HG02798 (cell line): ENCODE results near the gene PSENEN.
"Not testable (repeated sequence)": the region's sequence is repeated elsewhere in the genome, so short reads cannot be mapped to it uniquely, and the experiment has no call there.

ENCODE experiments used
- ATAC-seq: cut with Tn5 transposase; IDR thresholded peaks from one replicate; pipeline ENCODE4 v1.9.1; 2021; ENCODE audit warnings: mild to moderate bottlenecking; ENCODE audit not compliant: unreplicated experiment, poor library complexity

The PSENEN gene

GRCh38 chr19:35766571-35767104, 21.2 kb downstream of the PSENEN start:
- no peak for ATAC-seq

- ATAC-seq: no peak
Measured at GRCh38 chr19:35767288-35768081, 22.0 kb downstream of the PSENEN start.

DNA sequence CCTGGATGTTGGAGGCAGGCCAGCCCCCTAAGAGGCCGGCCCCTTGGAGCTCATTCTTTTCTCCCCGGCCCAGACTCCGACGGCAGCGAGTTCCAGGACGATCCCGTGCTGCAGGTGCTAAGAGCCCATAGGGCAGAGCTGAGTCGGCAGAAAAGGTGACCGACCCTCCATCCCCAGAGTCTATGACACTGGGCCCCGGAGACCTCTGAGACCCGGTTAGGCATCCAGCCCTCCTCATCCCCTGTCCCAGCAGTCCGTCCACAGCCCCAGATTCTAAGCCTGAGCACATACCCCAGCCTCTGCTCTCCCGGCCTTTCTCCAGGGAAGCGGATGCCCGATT, 22.6 kb downstream of the PSENEN start:
- ATAC-seq: no peak

DNA sequence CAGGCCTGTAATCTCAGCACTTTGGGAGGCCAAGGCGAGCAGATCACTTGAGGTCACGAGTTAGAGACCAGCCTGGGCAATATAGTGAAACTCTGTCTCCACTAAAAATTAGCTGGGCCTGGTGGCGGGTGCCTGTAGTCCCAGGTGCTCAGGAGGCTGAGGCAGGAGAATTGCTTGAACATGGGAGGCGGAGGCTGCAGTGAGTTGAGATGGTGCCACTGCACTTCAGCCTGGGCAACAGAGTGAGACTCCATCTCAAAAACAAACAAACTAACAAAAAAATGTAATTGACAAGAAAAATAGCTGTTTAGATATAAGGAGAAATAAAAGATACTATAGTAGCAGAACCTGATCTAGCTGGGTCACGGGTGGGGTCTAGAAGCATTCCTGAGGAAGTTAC, 26.9 kb downstream of the PSENEN start:
- not testable (repeated sequence) for ATAC-seq

DNA sequence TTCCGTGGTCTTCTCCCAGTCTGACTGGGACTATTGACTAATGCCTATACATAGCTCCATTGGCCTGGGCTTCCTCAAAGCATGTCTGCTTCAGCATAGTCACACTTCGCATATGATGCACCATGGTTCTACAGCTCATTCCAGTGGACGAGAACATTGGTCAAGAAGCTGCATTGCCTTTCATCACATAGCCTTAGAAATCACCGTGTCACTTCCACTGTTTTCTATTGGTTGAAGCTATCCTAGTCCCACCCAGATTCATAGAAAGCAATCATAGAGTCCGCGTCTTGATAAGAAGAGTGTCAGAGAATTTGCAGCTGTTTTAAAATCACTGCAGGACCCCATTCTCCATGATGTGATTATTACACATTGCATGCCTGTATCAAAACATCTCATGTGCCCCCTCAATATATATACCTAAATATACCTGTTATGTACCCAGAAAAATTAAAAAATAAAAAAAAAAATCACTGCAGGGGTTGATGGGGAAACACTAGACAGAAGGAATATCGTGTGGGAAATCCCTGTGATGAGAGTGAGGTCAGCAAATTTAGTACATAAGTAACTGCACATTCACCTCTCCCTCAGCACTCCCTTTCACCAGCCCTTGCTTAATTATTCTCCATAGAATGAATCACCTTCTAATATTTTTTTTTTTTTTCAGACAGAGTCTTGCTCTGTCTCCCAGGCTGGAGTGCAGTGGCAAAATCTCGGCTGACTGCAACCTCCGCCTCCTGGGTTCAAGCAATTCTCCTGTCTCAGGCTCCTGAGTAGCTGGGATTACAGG, 27.8 kb downstream of the PSENEN start:
- ATAC-seq: no peak

- no peak for ATAC-seq
Measured at GRCh38 chr19:35774274-35775045, 29.0 kb downstream of the PSENEN start.

DNA sequence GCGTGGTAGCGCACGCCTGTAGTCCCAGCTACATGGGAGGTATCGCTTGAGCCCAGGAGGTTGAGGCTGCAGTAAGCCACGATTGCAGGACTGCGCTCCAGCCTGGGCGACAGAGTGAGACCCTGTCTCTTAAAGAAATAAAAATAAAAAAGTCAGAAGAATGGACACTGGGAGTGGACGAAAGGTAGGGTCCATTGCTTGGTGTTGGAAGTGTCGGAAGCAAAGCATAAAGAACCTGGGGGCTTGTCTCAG, 29.5 kb downstream of the PSENEN start:
- no peak for ATAC-seq

- ATAC-seq: peak; percentile 98
Measured at GRCh38 chr19:35775298-35776101, 30.0 kb downstream of the PSENEN start, which contains the start of gene ARHGAP33. Gene ARHGAP33, plus strand, starts transcription at chr19:35775564. Its CDS starts 95 bp downstream, at chr19:35775659.

DNA sequence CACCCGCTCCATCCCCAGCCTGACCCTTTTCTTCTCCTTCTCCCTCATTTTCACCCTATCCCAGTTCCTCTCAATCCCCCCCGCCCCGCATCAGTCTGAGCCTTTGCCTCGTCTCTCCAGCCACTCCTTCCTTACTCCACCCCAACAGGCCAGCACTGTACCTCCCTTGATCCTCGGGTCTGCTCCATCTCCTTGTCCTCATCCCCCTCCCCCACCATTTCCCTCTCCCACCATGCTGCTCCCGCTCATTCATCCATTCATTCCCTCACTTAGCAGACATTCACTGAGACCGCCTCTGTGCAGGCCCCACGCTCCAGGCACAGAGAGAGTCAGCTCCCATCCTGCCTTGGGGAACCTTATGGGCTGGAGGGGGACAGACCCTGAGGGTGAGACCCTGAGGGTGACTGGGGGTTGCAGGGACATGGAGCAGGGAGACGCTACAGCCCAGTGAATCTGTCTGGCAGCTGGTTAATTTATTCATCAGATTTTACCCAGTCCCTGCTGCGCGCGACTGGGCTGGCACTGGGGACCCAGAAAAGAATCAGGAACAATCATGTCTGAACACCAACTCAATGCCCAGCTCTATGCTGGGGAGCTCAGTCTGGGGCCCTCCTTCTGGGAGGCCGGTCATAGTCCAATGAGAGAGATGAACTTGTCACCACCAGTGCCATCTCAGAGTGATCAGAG, 30.8 kb downstream of the PSENEN start:
- ATAC-seq: no peak

DNA sequence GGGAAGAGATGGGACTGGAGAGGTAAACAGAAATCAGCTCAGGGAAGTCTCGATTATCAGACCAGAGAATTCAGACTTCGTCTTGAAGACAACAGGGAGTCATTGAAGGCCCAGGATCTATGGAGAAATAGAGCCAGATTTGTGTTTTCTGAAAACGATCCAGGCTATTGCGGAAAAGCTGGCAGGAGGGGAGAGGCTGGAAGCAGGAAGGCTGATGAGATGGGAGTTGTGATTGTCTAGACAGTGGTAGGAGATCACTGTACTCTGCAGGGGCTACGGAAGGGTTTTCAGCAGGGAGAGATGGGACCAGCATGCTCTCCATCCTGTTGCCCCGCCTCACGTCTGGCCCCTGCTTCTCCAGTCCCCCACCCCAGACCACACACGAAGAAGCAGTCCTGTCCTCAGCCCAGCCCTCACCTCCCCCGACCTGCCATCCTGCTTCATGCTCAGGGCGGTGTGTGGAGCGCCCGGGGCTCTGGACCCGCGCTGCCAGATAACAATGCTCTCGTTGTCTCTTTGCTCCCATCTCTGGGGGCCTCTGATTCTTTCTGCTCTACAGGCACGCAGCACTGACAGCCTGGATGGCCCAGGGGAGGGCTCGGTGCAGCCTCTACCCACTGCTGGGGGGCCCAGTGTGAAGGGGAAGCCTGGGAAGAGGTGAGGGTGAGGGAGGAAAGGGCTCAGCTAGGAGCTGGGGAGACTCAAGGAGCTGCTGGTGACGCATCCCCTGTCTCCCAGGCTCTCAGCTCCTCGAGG, 31.8 kb downstream of the PSENEN start:
- no peak for ATAC-seq

- no peak for ATAC-seq
Measured at GRCh38 chr19:35777961-35778360, 32.5 kb downstream of the PSENEN start.

DNA sequence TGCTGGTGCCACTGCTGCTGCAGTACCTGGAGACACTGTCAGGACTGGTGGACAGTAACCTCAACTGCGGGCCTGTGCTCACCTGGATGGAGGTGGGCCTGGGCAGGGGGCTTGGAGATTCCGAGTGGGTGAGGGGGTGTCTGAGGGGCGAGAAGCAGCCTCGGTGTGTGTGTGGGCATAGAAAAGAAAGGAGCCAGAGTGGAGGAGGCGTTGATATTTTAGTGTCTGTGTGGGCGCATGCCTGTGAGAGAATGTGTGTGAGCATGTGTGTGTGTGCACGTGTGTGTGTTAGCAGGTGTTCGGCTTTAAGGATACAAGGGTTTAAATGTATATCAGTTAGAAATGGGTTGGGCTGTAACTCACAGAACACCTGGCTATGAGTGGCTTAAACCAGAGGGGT, 33.6 kb downstream of the PSENEN start:
- no peak for ATAC-seq

- no peak for ATAC-seq
Measured at GRCh38 chr19:35780058-35780457, 34.6 kb downstream of the PSENEN start.

DNA sequence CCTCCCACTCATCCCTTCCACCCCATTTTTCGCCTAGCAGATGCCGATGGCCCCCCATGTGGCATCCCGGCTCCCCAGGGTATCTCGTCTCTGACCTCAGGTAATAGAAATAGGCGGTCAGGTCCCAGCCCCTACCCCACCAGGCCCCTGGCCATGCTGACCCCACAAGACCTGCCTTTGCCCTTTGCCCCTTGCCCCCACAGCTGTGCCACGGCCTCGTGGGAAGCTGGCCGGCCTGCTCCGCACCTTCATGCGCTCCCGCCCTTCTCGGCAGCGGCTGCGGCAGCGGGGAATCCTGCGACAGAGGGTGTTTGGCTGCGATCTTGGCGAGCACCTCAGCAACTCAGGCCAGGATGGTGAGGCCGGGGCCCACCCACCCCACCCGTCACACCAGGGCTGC, 35.3 kb downstream of the PSENEN start:
- no peak for ATAC-seq

DNA sequence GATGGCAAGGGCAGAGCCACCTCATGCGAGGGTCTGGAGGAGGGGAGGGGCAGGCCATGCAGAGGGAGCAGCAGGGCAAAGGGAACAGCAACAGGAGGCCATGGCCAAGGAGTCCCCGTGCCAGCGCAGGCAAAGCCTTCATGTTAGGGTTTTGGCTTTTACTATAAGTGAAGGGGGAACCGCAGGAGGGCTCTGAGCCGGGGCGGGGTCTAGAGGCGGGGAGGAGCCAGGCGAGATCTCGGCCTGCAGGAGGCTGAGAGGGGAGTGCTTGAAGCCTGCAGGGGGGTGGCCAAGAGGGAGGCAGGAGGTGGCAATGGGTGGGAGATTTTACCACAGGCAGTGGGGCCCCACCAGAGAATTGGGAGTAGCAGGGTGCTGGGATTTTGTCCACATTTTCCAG, 36.2 kb downstream of the PSENEN start:
- ATAC-seq: no peak

DNA sequence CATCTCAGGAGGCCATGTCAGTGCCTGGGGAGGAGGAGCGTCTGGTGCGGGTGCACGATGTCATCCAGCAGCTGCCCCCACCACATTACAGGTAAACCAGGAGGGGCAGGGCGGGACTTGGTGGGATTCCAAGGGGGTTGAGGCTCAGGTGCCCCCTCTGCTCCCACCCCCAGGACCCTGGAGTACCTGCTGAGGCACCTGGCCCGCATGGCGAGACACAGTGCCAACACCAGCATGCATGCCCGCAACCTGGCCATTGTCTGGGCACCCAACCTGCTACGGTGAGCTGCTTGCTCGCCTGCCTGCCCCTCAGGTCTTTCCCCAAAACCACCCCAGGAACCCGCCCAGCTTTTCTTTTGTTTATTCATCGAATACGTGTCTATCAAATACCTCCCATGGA, 37.1 kb downstream of the PSENEN start:
- no peak for ATAC-seq

DNA sequence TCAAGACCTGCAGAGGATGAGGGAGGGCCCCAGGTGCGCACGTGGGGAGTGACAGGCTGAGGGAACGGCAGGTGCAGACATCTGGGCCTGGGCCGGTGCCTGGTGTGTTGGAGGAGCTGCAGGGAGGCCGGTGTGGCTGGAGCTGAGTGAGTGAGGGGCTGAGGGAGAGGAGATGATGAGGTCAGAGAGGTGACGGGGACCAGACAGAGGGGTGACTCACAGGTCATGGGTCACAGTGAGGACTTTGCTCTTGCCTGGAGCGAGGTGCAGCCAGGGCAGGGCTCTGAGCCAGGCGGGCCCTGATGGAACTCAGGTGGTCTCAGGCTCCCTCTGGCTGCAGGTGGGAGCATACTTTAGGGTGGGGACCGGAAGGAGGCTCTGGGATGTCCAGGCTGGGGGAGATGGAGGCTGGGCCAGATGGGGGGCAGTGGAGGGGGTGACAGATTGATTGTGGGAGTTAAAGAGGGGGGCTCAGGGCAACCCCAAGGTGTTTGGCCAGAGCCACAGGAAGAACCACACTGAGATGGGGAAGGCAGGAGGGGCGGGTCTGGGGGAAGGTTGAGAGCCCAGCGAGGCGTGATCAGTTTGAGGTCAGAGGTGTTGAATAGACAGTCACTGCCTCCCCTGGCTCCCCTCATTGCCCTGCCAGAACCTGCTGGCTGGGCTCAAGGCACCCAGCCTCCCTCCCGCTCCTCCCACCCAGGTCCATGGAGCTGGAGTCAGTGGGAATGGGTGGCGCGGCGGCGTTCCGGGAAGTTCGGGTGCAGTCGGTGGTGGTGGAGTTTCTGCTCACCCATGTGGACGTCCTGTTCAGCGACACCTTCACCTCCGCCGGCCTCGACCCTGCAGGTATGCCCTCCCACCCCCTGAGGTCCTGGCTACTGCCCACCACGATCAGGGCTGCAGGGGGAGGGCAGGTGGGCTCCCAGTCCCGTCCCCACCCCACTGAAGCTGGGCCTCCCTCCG, 38.3 kb downstream of the PSENEN start:
- no peak for ATAC-seq
